Measurements from ENCODE around the gene NOTCH3.

DNA sequence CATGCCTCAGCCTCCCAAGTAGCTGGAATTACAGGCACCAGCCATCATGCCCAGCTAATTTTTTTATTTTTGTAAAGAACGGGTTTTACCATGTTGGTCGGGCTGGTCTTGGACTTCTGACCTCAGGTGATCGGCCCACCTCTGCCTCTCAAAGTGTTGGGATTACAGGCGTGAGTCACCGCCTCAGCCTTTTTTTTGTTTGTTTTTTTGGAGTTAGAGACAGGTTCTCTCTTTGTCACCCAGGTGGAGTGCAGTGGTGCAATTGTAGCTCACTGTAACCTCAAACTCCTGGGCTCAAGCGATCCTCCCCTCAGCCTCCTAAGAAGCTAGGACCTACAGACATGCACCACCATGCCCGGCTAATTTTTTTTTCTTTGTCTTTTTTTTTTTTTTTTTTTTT is 15.6 kb upstream of the NOTCH3 start:
- no peak for TF ChIP-seq EZH2 (optimal IDR thresholded peaks at IDR 0.05; ENCODE audit: low read depth, low read length)
- TF ChIP-seq, protein P1, sequence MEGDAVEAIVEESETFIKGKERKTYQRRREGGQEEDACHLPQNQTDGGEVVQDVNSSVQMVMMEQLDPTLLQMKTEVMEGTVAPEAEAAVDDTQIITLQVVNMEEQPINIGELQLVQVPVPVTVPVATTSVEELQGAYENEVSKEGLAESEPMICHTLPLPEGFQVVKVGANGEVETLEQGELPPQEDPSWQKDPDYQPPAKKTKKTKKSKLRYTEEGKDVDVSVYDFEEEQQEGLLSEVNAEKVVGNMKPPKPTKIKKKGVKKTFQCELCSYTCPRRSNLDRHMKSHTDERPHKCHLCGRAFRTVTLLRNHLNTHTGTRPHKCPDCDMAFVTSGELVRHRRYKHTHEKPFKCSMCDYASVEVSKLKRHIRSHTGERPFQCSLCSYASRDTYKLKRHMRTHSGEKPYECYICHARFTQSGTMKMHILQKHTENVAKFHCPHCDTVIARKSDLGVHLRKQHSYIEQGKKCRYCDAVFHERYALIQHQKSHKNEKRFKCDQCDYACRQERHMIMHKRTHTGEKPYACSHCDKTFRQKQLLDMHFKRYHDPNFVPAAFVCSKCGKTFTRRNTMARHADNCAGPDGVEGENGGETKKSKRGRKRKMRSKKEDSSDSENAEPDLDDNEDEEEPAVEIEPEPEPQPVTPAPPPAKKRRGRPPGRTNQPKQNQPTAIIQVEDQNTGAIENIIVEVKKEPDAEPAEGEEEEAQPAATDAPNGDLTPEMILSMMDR (IDR thresholded peaks at IDR 0.05; ENCODE audit: low read length): no peak

All from MM.1S (cell line).